ENCODE results near the gene SMARCC2.
"Not testable (repeated sequence)": the region's sequence is repeated elsewhere in the genome, so short reads cannot be mapped to it uniquely, and the experiment has no call there.

SMARCC2 gene

GRCh38 chr12:56156464-56157200 is 32.7 kb downstream of the SMARCC2 start:
- peak overlapping the region; percentile 61 to 74 for H3K4me3 ChIP-seq (ENCODE audit: low read depth in 1 of 2, low read length in 2 of 2)
- not testable (repeated sequence) for H3K27me3 ChIP-seq (ENCODE audit: low read depth, low read length)

DNA sequence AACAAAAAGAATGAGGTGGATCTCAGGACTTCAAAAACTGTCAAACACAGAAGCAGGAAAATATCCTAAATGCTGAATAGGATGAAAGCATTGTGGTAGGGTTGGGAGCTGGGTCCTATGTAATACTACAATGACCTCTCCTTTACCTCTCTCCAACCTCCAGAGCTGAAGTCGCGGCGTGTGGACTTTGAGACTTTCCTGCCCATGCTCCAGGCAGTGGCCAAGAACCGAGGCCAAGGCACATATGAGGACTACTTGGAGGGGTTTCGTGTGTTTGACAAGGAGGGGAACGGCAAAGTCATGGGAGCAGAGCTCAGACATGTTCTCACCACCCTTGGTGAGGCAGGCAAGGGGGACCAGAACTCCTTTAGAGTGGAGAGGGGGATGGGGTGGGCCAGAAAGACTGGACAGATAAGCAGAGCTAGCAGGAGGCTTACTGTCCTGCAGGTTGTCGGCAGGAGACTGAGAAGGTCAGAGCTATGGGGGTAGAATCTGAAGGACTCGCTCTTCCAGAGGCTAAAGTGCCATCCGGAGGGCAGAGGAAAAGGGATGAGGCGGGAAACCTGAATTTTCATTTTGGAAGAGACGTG is 33.9 kb downstream of the SMARCC2 start:
- no peak overlapping the region for H3K4me3 ChIP-seq (ENCODE audit: low read depth in 1 of 2, low read length in 2 of 2)
- no peaks in the 10 kb centered on the region for H3K27me3 ChIP-seq (ENCODE audit: low read depth, low read length)
- peaks cover 10% of the 10 kb centered on the region in 2 donors for H3K36me3 ChIP-seq (ENCODE audit: control insufficient read depth in 1 of 2, insufficient read depth in 2 of 2, low read length in 2 of 2)
- no peaks in the 10 kb centered on the region for H3K9me3 ChIP-seq (ENCODE audit: control insufficient read depth in 1 of 2, low read length in 2 of 2)
- H3K27ac ChIP-seq (ENCODE audit: low read length) = no peak overlapping the region
- peaks cover 17 to 30% of the 10 kb centered on the region in 2 donors for H3K4me1 ChIP-seq (ENCODE audit: control insufficient read depth in 1 of 2, insufficient read depth in 2 of 2, low read length in 2 of 2)

More at GRCh38 chr12:56156464-56157200, 32.7 kb downstream of the SMARCC2 start:
- peaks cover 23% of the 10 kb centered on the region in 2 donors for H3K36me3 ChIP-seq (ENCODE audit: control insufficient read depth in 1 of 2, insufficient read depth in 2 of 2, low read length in 2 of 2)
- not testable (repeated sequence) for H3K9me3 ChIP-seq (ENCODE audit: control insufficient read depth in 1 of 2, low read length in 2 of 2)
- peaks cover 22 to 36% of the 10 kb centered on the region in 2 donors for H3K4me1 ChIP-seq (ENCODE audit: control insufficient read depth in 1 of 2, insufficient read depth in 2 of 2, low read length in 2 of 2)
- H3K27ac ChIP-seq (ENCODE audit: low read length) = peak overlapping the region; percentile 84

DNA sequence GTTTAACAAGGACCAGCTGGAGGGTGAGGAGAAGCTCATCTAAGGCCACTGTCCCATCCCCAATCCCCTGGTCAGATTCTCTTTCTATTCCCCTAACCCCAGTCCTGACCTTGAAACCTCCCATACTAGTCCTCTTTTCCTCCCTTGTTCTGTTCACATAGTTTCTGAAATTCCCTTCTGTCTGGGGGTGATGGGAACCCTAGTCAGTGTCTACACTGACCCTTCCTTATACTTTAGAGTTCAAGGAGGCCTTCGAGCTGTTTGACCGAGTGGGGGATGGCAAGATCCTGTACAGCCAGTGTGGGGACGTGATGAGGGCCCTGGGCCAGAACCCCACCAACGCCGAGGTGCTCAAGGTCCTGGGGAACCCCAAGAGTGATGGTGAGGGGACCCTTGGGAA is 34.5 kb downstream of the SMARCC2 start:
- Histone ChIP-seq H3K4me3 (ENCODE audit: low read depth in 1 of 2, low read length in 2 of 2) (no peak overlapping the region), H3K27ac (ENCODE audit: low read length) (no peak overlapping the region), H3K27me3 (ENCODE audit: low read depth, low read length) (no peaks in the 10 kb centered on the region), H3K4me1 (ENCODE audit: control insufficient read depth in 1 of 2, insufficient read depth in 2 of 2, low read length in 2 of 2) (peaks cover 16 to 26% of the 10 kb centered on the region in 2 donors), H3K36me3 (ENCODE audit: control insufficient read depth in 1 of 2, insufficient read depth in 2 of 2, low read length in 2 of 2) (peaks cover 4 to 5% of the 10 kb centered on the region in 2 donors), H3K9me3 (ENCODE audit: control insufficient read depth in 1 of 2, low read length in 2 of 2) (no peaks in the 10 kb centered on the region)

GRCh38 chr12:56154246-56154771 is 35.0 kb downstream of the SMARCC2 start:
- Histone ChIP-seq H3K27ac (ENCODE audit: low read length) (no peak overlapping the region), H3K27me3 (ENCODE audit: low read depth, low read length) (no peaks in the 10 kb centered on the region), H3K4me3 (ENCODE audit: low read depth in 1 of 2, low read length in 2 of 2) (no peak overlapping the region), H3K4me1 (ENCODE audit: control insufficient read depth in 1 of 2, insufficient read depth in 2 of 2, low read length in 2 of 2) (peaks cover 16 to 21% of the 10 kb centered on the region in 2 donors), H3K36me3 (ENCODE audit: control insufficient read depth in 1 of 2, insufficient read depth in 2 of 2, low read length in 2 of 2) (no peaks in the 10 kb centered on the region), H3K9me3 (ENCODE audit: control insufficient read depth in 1 of 2, low read length in 2 of 2) (no peaks in the 10 kb centered on the region)

DNA sequence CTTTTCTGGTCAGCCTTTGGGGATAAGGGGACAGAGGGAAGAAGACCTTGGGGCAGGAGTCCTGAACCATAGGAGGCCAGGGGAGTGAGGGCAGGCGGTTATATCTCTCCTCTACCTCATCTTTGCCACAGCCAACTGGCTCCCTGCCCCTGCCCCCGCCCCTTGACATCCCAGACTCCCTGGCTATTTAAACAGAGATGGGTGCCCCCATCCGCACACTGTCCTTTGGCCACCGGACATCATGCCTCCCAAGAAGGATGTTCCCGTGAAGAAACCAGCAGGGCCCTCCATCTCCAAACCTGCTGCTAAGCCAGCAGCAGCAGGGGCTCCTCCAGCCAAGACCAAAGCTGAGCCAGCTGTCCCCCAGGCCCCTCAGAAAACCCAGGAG is 35.6 kb downstream of the SMARCC2 start:
- H3K9me3 ChIP-seq (ENCODE audit: control insufficient read depth in 1 of 2, low read length in 2 of 2) = no peaks in the 10 kb centered on the region
- no peaks in the 10 kb centered on the region for H3K27me3 ChIP-seq (ENCODE audit: low read depth, low read length)
- no peak overlapping the region for H3K27ac ChIP-seq (ENCODE audit: low read length)
- H3K36me3 ChIP-seq (ENCODE audit: control insufficient read depth in 1 of 2, insufficient read depth in 2 of 2, low read length in 2 of 2) = no peaks in the 10 kb centered on the region
- H3K4me1 ChIP-seq (ENCODE audit: control insufficient read depth in 1 of 2, insufficient read depth in 2 of 2, low read length in 2 of 2) = peaks cover 16 to 20% of the 10 kb centered on the region in 2 donors
- H3K4me3 ChIP-seq (ENCODE audit: low read depth in 1 of 2, low read length in 2 of 2) = peak overlapping the region in 1 of 2 donors; percentile 75

GRCh38 chr12:56152756-56153677 is 36.3 kb downstream of the SMARCC2 start:
- Histone ChIP-seq H3K4me1 (ENCODE audit: control insufficient read depth in 1 of 2, insufficient read depth in 2 of 2, low read length in 2 of 2) (peaks cover 16 to 20% of the 10 kb centered on the region in 2 donors), H3K27ac (ENCODE audit: low read length) (peak overlapping the region; percentile 40)

DNA sequence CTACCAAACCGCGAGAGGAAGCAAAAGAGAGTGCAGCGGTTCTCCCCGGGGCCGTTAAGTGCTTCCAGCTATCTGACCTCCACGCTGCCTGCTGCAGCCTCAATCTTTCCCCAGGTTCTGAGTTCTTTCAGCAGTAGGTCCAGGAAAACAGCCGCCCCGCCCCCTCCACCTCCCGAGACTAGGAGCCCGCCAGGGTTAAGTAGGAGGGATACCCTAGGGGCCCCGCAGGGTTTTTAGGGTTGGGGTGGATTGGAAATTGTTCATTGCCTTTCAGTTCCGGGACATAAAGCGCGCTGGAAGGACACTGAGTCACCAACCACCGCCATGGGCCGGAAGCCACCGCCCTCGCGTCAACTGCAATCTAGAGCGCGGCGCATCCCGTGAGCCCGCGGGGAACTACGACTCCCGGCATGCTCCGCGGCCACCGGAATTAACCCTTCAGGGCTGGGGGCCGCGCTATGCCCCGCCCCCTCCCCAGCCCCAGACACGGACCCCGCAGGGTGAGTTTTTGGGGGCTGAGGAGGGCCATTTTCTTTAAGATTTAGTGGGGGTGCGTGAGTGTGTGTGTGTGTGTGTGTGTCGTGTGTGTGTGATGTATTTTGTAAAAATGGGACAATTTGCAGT is 37.0 kb downstream of the SMARCC2 start, which contains the start of gene MYL6B:
TSS of gene MYL6B (plus strand) at position 456 of the 624 bp plus-strand sequence. CDS start 1,332 bp downstream, outside the sequence.
- Histone ChIP-seq H3K27me3 (ENCODE audit: low read depth, low read length) (no peaks in the 10 kb centered on the region), H3K4me3 (ENCODE audit: low read depth in 1 of 2, low read length in 2 of 2) (peak within 1 kb of the TSS; percentile 69 to 75), H3K27ac (ENCODE audit: low read length) (peak within 1 kb of the TSS; percentile 93), H3K4me1 (ENCODE audit: control insufficient read depth in 1 of 2, insufficient read depth in 2 of 2, low read length in 2 of 2) (peaks cover 16 to 22% of the 10 kb centered on the region in 2 donors), H3K36me3 (ENCODE audit: control insufficient read depth in 1 of 2, insufficient read depth in 2 of 2, low read length in 2 of 2) (no peaks in the 10 kb centered on the region), H3K9me3 (ENCODE audit: control insufficient read depth in 1 of 2, low read length in 2 of 2) (no peaks in the 10 kb centered on the region)

More at GRCh38 chr12:56152756-56153677, 36.3 kb downstream of the SMARCC2 start:
- Histone ChIP-seq H3K27me3 (ENCODE audit: low read depth, low read length) (no peaks in the 10 kb centered on the region), H3K36me3 (ENCODE audit: control insufficient read depth in 1 of 2, insufficient read depth in 2 of 2, low read length in 2 of 2) (no peaks in the 10 kb centered on the region), H3K4me3 (ENCODE audit: low read depth in 1 of 2, low read length in 2 of 2) (peak overlapping the region; percentile 69 to 75), H3K9me3 (ENCODE audit: control insufficient read depth in 1 of 2, low read length in 2 of 2) (no peaks in the 10 kb centered on the region)

DNA sequence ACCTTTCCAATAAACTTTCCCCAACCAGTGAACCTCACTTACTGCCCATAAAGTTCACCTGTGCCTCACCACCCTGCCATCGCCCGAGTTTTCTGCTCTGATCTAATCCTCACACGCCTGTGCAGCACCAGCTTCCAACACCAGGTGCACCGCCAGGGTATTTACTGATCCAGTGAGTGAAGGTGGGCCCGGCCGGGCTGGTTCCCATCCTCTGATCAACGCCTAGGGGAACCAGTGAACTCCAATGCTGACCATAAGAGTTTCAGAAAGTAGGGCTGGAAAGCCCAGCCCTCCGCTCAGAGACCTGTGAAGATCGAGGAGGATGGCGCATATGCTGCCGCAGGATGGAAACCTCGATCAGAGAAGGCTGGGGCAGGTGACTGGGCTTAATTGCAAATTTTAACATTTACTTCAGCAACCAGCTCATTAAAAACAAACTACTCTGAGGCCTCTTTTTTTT is 37.6 kb downstream of the SMARCC2 start:
- H3K27me3 ChIP-seq (ENCODE audit: low read depth, low read length) = no peaks in the 10 kb centered on the region
- H3K36me3 ChIP-seq (ENCODE audit: control insufficient read depth in 1 of 2, insufficient read depth in 2 of 2, low read length in 2 of 2) = no peaks in the 10 kb centered on the region
- H3K4me1 ChIP-seq (ENCODE audit: control insufficient read depth in 1 of 2, insufficient read depth in 2 of 2, low read length in 2 of 2) = peaks cover 16 to 26% of the 10 kb centered on the region in 2 donors
- peak overlapping the region; percentile 93 for H3K27ac ChIP-seq (ENCODE audit: low read length)
- peak overlapping the region; percentile 69 to 75 for H3K4me3 ChIP-seq (ENCODE audit: low read depth in 1 of 2, low read length in 2 of 2)
- no peaks in the 10 kb centered on the region for H3K9me3 ChIP-seq (ENCODE audit: control insufficient read depth in 1 of 2, low read length in 2 of 2)

DNA sequence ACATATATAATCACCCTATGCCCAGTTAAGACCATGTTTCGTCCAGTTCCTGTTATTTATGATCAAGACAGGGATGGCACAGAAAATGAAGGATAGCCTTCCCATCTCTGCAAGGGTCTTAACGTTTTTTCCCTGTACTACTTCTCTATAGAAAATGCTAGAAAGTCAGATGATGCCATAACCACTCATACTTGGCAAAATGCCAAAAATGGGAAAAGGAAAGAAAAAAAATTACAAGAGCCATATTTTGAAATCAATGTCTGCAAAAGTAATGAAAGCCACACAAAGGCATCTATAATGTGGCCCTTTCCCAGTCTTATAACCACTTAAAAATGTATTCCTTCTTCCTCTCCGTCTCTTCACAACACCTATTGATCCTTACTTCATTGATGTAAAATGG is 38.7 kb downstream of the SMARCC2 start:
- Histone ChIP-seq H3K4me1 (ENCODE audit: control insufficient read depth in 1 of 2, insufficient read depth in 2 of 2, low read length in 2 of 2) (peaks cover 16 to 31% of the 10 kb centered on the region in 2 donors), H3K36me3 (ENCODE audit: control insufficient read depth in 1 of 2, insufficient read depth in 2 of 2, low read length in 2 of 2) (no peaks in the 10 kb centered on the region), H3K9me3 (ENCODE audit: control insufficient read depth in 1 of 2, low read length in 2 of 2) (no peaks in the 10 kb centered on the region), H3K27ac (ENCODE audit: low read length) (no peak overlapping the region), H3K27me3 (ENCODE audit: low read depth, low read length) (no peaks in the 10 kb centered on the region), H3K4me3 (ENCODE audit: low read depth in 1 of 2, low read length in 2 of 2) (no peak overlapping the region)

All from muscle layer of duodenum (tissue), 2 donors.